ENCODE results near the gene MACROD2. TPM values are rescaled to one million over a fixed set of nuclear protein-coding genes. Genes with fewer than 3 reads are reported as not detected.

Gene MACROD2
- total RNA-seq, 1 experiment from 2014 or later: 3.7 TPM

GRCh38 chr20:16063881-16064280 is 2068.6 kb downstream of the MACROD2 start:
- ChIA-PET CTCF (no interaction called here), RAD21 (ENCODE audit: low non-redundant PET in 1 of 2, low total read pairs in 2 of 2, uncharacterized antibody in 2 of 2, unreplicated experiment in 2 of 2) (no interaction called here), POLR2A (no interaction called here)
- Histone ChIP-seq H3K79me2 (ENCODE audit: insufficient read depth, low read length) (no peaks in the 10 kb centered on the region), H3K9me3 (ENCODE audit: control insufficient read depth in 1 of 2, insufficient read depth in 1 of 2, low read depth in 1 of 2, low read length in 2 of 2) (peaks cover 0 to 8% of the 10 kb centered on the region in 2 experiments; a peak in 2 of 4 replicates), H3K4me1 (ENCODE audit: control insufficient read depth in 1 of 2, insufficient read depth in 2 of 2, low read length in 2 of 2) (no peaks in the 10 kb centered on the region), H3K27ac (ENCODE audit: low read depth, low read length) (no peak overlapping the region), H3K9ac (ENCODE audit: low read length) (no peak overlapping the region), H2AFZ (ENCODE audit: low read depth, low read length, poor library complexity, severe bottlenecking) (no peak overlapping the region), H3K4me3 (replicated peaks in 1 of 2; ENCODE audit: low read depth in 1 of 2, low read length in 2 of 2) (no peak overlapping the region), H3K4me2 (ENCODE audit: low read length) (no peak overlapping the region), H4K20me1 (ENCODE audit: insufficient read depth) (no peaks in the 10 kb centered on the region), H3K36me3 (ENCODE audit: control insufficient read depth in 1 of 2, insufficient read depth in 2 of 2, low read length in 2 of 2) (no peaks in the 10 kb centered on the region), H3K27me3 (ENCODE audit: insufficient read depth, low read length) (no peaks in the 10 kb centered on the region), H3K9me2 (ENCODE audit: insufficient read depth) (no peaks in the 10 kb centered on the region)
- DNase-seq (ENCODE audit: low read depth, low spot score): no peak
- no TSS peak for BruUV-seq (replicated peaks)
- intact Hi-C loops (cut with micrococcal nuclease): no loop called here
- TF ChIP-seq SIN3A (IDR thresholded peaks at IDR 0.05; ENCODE audit: low read depth): no peak
- TF ChIP-seq RAD21 (IDR thresholded peaks at IDR 0.05; ENCODE audit: low read depth): no peak
- no peak for TF ChIP-seq EZH2phosphoT487 (IDR thresholded peaks at IDR 0.05; ENCODE audit: borderline replicate concordance)
- no peak for TF ChIP-seq SRF (IDR thresholded peaks at IDR 0.05; ENCODE audit: low read depth)
- TF ChIP-seq ZFX (IDR thresholded peaks at IDR 0.05): no peak
- no peak for TF ChIP-seq CEBPB (IDR thresholded peaks at IDR 0.05; ENCODE audit: low read depth)
- no peak for TF ChIP-seq JUND (IDR thresholded peaks at IDR 0.05)
- no peak for ATAC-seq

GRCh38 chr20:16064989-16065707 is 2069.8 kb downstream of the MACROD2 start:
- H3K9me3 ChIP-seq (ENCODE audit: control insufficient read depth in 1 of 2, insufficient read depth in 1 of 2, low read depth in 1 of 2, low read length in 2 of 2): peaks cover 0 to 8% of the 10 kb centered on the region in 2 experiments; a peak in 2 of 4 replicates
- no TSS peak for BruUV-seq (replicated peaks)
- H3K4me2 ChIP-seq (ENCODE audit: low read length): no peak overlapping the region
- intact Hi-C loops (cut with micrococcal nuclease): no loop called here
- ATAC-seq (no peak), DNase-seq (ENCODE audit: low read depth, low spot score) (no peak)
- no peaks in the 10 kb centered on the region for H3K79me2 ChIP-seq (ENCODE audit: insufficient read depth, low read length)
- no peaks in the 10 kb centered on the region for H3K4me1 ChIP-seq (ENCODE audit: control insufficient read depth in 1 of 2, insufficient read depth in 2 of 2, low read length in 2 of 2)
- no peak overlapping the region for H3K4me3 ChIP-seq (replicated peaks in 1 of 2; ENCODE audit: low read depth in 1 of 2, low read length in 2 of 2)
- CTCF ChIA-PET: no interaction called here
- no peaks in the 10 kb centered on the region for H3K27me3 ChIP-seq (ENCODE audit: insufficient read depth, low read length)
- H3K36me3 ChIP-seq (ENCODE audit: control insufficient read depth in 1 of 2, insufficient read depth in 2 of 2, low read length in 2 of 2): no peaks in the 10 kb centered on the region
- RAD21 ChIA-PET (ENCODE audit: low non-redundant PET in 1 of 2, low total read pairs in 2 of 2, uncharacterized antibody in 2 of 2, unreplicated experiment in 2 of 2): no interaction called here
- no peaks in the 10 kb centered on the region for H4K20me1 ChIP-seq (ENCODE audit: insufficient read depth)
- no peaks in the 10 kb centered on the region for H3K9me2 ChIP-seq (ENCODE audit: insufficient read depth)
- no peak overlapping the region for H3K27ac ChIP-seq (ENCODE audit: low read depth, low read length)
- H3K9ac ChIP-seq (ENCODE audit: low read length): no peak overlapping the region
- POLR2A ChIA-PET: no interaction called here
- no peak overlapping the region for H2AFZ ChIP-seq (ENCODE audit: low read depth, low read length, poor library complexity, severe bottlenecking)
- no peak for TF ChIP-seq POLR2A (IDR thresholded peaks at IDR 0.05; ENCODE audit: borderline replicate concordance, extremely low read depth, insufficient read depth, insufficient read length)
- no peak for TF ChIP-seq ZBTB33 (IDR thresholded peaks at IDR 0.05; ENCODE audit: extremely low read depth, insufficient replicate concordance, low read length)
- no peak for TF ChIP-seq ZFX (IDR thresholded peaks at IDR 0.05)
- TF ChIP-seq MAX (IDR thresholded peaks at IDR 0.05): no peak
- no peak for TF ChIP-seq SP1 (IDR thresholded peaks at IDR 0.05; ENCODE audit: low read depth)
- TF ChIP-seq POLR2AphosphoS5 (IDR thresholded peaks at IDR 0.05; ENCODE audit: low read depth, low read length): no peak
- no peak for TF ChIP-seq REST (IDR thresholded peaks at IDR 0.05; ENCODE audit: low read depth)
- TF ChIP-seq RAD21 (IDR thresholded peaks at IDR 0.05; ENCODE audit: low read depth): no peak
- TF ChIP-seq EGR1 (IDR thresholded peaks at IDR 0.05; ENCODE audit: low read depth): no peak

Data from HCT116 (cell line).